Endothelial cell of umbilical vein (primary cell): ENCODE data around the gene CRLF3. TPM values are rescaled to one million over a fixed set of nuclear protein-coding genes. Genes with fewer than 3 reads are reported as not detected.

Experiments used
- polyA plus RNA-seq, 4 experiments: library from polyadenylated mRNA; depleted of rRNA in 3 of 4; stranded (reverse) in 3 of 4; unstranded in 1 of 4; fragments of >200 nt; gene quantifications; 2 replicates each; pipeline versions ENCODE4 v1.2.1 to v1.2.3, GENCODE V29; 2011 to 2012; ENCODE audit warnings: missing spikeins in 1 of 4
- small RNA-seq: library from RNA; depleted of rRNA; stranded (forward); fragments of <200 nt; gene quantifications from one replicate; pipeline ENCODE3, GENCODE V24; 2012; ENCODE audit warnings: low replicate concordance, low read depth; ENCODE audit not compliant: insufficient read depth, insufficient read length
- total RNA-seq: library from RNA; stranded (reverse); gene quantifications from 2 replicates; pipeline ENCODE4 v1.2.3, GENCODE V29; 2021

Gene CRLF3
- total and polyA plus RNA-seq, 2 donors (not counting 3 experiments of a cell fraction or from before 2014, with no cell fraction given), result 10.1 to 15.4 TPM

Small RNA genes within 50 kb of the gene (small RNA-seq; reads per million reads assigned to genes)
- not detected for gene RNU6-298P

Other genes starting within 250 kb of the CRLF3 start
- 8.4 and 9.4 TPM in 2 replicates for gene ATAD5, start 7.3 kb upstream of the CRLF3 start, total RNA-seq
- 0.54 and 0.80 TPM in 2 replicates for gene ATAD5, start 7.3 kb upstream of the CRLF3 start, polyA plus RNA-seq
- 12.0 and 12.7 TPM in 2 replicates for gene TEFM, start 81.5 kb upstream of the CRLF3 start, total RNA-seq
- gene TEFM, start 81.5 kb upstream of the CRLF3 start, polyA plus RNA-seq, result 3.7 and 4.8 TPM in 2 replicates
- gene ADAP2, start 97.3 kb upstream of the CRLF3 start, total RNA-seq, result 1.0 and 1.1 TPM in 2 replicates
- gene ADAP2, start 97.3 kb upstream of the CRLF3 start, polyA plus RNA-seq, result 0.28 and 0.53 TPM in 2 replicates
- gene RNF135, start 146.3 kb upstream of the CRLF3 start, total RNA-seq, result 11.6 and 11.7 TPM in 2 replicates
- gene RNF135, start 146.3 kb upstream of the CRLF3 start, polyA plus RNA-seq, result 12.0 and 13.4 TPM in 2 replicates